A549 (cell line): ENCODE measurements around the gene HMG20B. TPM values are rescaled to one million over a fixed set of nuclear protein-coding genes. Genes with fewer than 3 reads are reported as not detected.

Source experiments
- ATAC-seq, 2 experiments: fragments of 200-7000 bp in 1 of 2; fragments of >200 bp in 1 of 2; cut with Nextera tagmentation in 1 of 2; cut with Tn5 transposase in 1 of 2; 3 replicates each; pipeline versions ENCODE4 v1.8.0 to v1.9.1; 2018 to 2020; ENCODE audit warnings: mild to moderate bottlenecking in 1 of 2, moderate library complexity in 1 of 2
- CTCF ChIA-PET: fragments of 300-600 bp; sonication (Branson Sonifier 250); formaldehyde crosslinking; extraction: SDS; loops from one replicate; lab custom pipeline; 2021; ENCODE audit warnings: antibody characterized with exemption, inconsistent platforms; lab: Yijun Ruan, JAX
- POLR2A ChIA-PET: fragments of 350-600 bp; formaldehyde crosslinking; extraction: SDS; loops from one replicate; lab custom pipeline; 2021; ENCODE audit warnings: antibody characterized with exemption, inconsistent platforms; lab: Yijun Ruan, JAX
- DNase-seq, 2 experiments: peaks; one replicate each; pipeline versions ENCODE4 v3.0.0 to v3.0.0-alpha.2; 2011 to 2016; ENCODE audit warnings: low read depth in 1 of 2, low spot score in 1 of 2
- FAIRE-seq: peaks from 2 replicates; lab custom pipeline; 2011; peaks lifted over from hg19 to GRCh38; lab: Jason Lieb, UNC
- H3K27ac ChIP-seq, 2 experiments: fragments of >200 bp; sonication (Bioruptor Twin); formaldehyde crosslinking; 3 replicates each; pipeline ENCODE4 v1.5.1; 2016 to 2017
- H3K4me1 ChIP-seq: fragments of >200 bp; sonication (Bioruptor Twin); formaldehyde crosslinking; 3 replicates; pipeline ENCODE4 v1.6.1; 2016
- H3K4me2 ChIP-seq: fragments of >200 bp; sonication (Bioruptor Twin); formaldehyde crosslinking; 3 replicates; pipeline ENCODE4 v1.6.1; 2016
- H3K4me3 ChIP-seq: fragments of >200 bp; sonication (Bioruptor Twin); formaldehyde crosslinking; 3 replicates; pipeline ENCODE4 v1.5.1; 2016
- H3K9me3 ChIP-seq: fragments of >200 bp; sonication (Bioruptor Twin); formaldehyde crosslinking; 3 replicates; pipeline ENCODE4 v1.6.1; 2016
- CBX2 ChIP-seq: fragments of 200-600 bp; sonication (generic); IDR thresholded peaks from 2 replicates; pipeline ENCODE4 v1.6.1; 2016; ENCODE audit warnings: low read depth, mild to moderate bottlenecking, borderline replicate concordance
- CBX8 ChIP-seq: fragments of 200-600 bp; sonication (generic); IDR thresholded peaks from 2 replicates; pipeline ENCODE4 v1.6.1; 2016
- CHD2 ChIP-seq: fragments of 150-350 bp; IDR thresholded peaks from 2 replicates; pipeline ENCODE4 v1.6.1; 2014; ENCODE audit warnings: low read length; ENCODE audit not compliant: partially characterized antibody
- CTCF ChIP-seq: fragments of >200 bp; sonication (Bioruptor Twin); formaldehyde crosslinking; IDR thresholded peaks from 3 replicates; pipeline ENCODE4 v1.5.1; 2016
- EHMT2 ChIP-seq: fragments of 200-600 bp; sonication (generic); IDR thresholded peaks from 2 replicates; pipeline ENCODE4 v1.6.1; 2016; ENCODE audit warnings: antibody characterized with exemption, low read depth, mild to moderate bottlenecking, moderate library complexity
- EP300 ChIP-seq, 2 experiments: fragments of >200 bp; sonication (Bioruptor Twin); formaldehyde crosslinking; IDR thresholded peaks; 2 replicates in 1 of 2; 3 replicates in 1 of 2; pipeline ENCODE4 v1.6.1; 2016 to 2017
- ESRRA ChIP-seq: fragments of 150-350 bp; IDR thresholded peaks from 2 replicates; pipeline ENCODE4 v1.6.1; 2014; ENCODE audit warnings: mild to moderate bottlenecking, low read length, borderline replicate concordance
- FOSB ChIP-seq: fragments of 250-450 bp; sonication (Bioruptor Pico); IDR thresholded peaks from 2 replicates; pipeline ENCODE4 v1.5.0; 2020; ENCODE audit warnings: mild to moderate bottlenecking, moderate library complexity
- FOSL2 ChIP-seq, 2 experiments: fragments of 450-650 bp in 1 of 2; fragments of >200 bp in 1 of 2; sonication (Bioruptor Twin) in 1 of 2; formaldehyde crosslinking; IDR thresholded peaks; 2 replicates each; pipeline versions ENCODE4 v1.5.0 to v1.6.1; 2016 to 2020; ENCODE audit warnings: mild to moderate bottlenecking in 1 of 2, moderate library complexity in 1 of 2
- GATA3 ChIP-seq: IDR thresholded peaks from 2 replicates; pipeline ENCODE4 v1.6.1; 2012; ENCODE audit warnings: borderline replicate concordance
- HDAC2 ChIP-seq: fragments of 200-600 bp; sonication (generic); IDR thresholded peaks from 2 replicates; pipeline ENCODE4 v1.6.1; 2016
- HES2 ChIP-seq: fragments of >200 bp; sonication (Bioruptor Twin); formaldehyde crosslinking; IDR thresholded peaks from 2 replicates; pipeline ENCODE4 v1.6.1; 2016
- HEYL ChIP-seq: fragments of 250-450 bp; sonication (Bioruptor Pico); IDR thresholded peaks from 2 replicates; pipeline ENCODE4 v1.8.0; 2021; ENCODE audit warnings: mild to moderate bottlenecking, moderate library complexity
- HOXA7 ChIP-seq: fragments of 250-450 bp; sonication (Bioruptor Pico); IDR thresholded peaks from 2 replicates; pipeline ENCODE4 v1.5.0; 2020; ENCODE audit warnings: mild to moderate bottlenecking, moderate library complexity
- HOXB13 ChIP-seq: fragments of 250-450 bp; sonication (Bioruptor Pico); IDR thresholded peaks from 2 replicates; pipeline ENCODE4 v1.5.0; 2020; ENCODE audit warnings: low read depth, mild to moderate bottlenecking, moderate library complexity
- HOXB5 ChIP-seq: fragments of 250-450 bp; sonication (Bioruptor Pico); IDR thresholded peaks from 2 replicates; pipeline ENCODE4 v1.5.0; 2020; ENCODE audit warnings: mild to moderate bottlenecking, moderate library complexity
- JUNB ChIP-seq: fragments of >200 bp; sonication (Bioruptor Twin); formaldehyde crosslinking; IDR thresholded peaks from 2 replicates; pipeline ENCODE4 v1.6.1; 2016
- MAFK ChIP-seq: fragments of 450-650 bp; IDR thresholded peaks from 2 replicates; pipeline ENCODE4 v1.6.1; 2014; ENCODE audit not compliant: partially characterized antibody
- MAX ChIP-seq: IDR thresholded peaks from 2 replicates; pipeline ENCODE4 v1.6.1; 2012
- NPAS2 ChIP-seq: fragments of 250-450 bp; sonication (Bioruptor Pico); IDR thresholded peaks from 2 replicates; pipeline ENCODE4 v1.8.0; 2022; ENCODE audit warnings: mild to moderate bottlenecking, moderate library complexity, borderline replicate concordance
- NR3C1 ChIP-seq: fragments of >200 bp; sonication (Bioruptor Twin); formaldehyde crosslinking; IDR thresholded peaks from 3 replicates; pipeline ENCODE4 v1.6.1; 2017
- POLR2A ChIP-seq: IDR thresholded peaks from 2 replicates; pipeline ENCODE4 v1.6.1; 2012; ENCODE audit warnings: mild to moderate bottlenecking, low read length
- POLR2AphosphoS2 ChIP-seq: conservative IDR thresholded peaks from 2 replicates; pipeline ENCODE4 v1.6.1; 2012; ENCODE audit warnings: low read length, improper control_type of control experiment, inconsistent platforms
- RCOR1 ChIP-seq: fragments of 150-350 bp; IDR thresholded peaks from 2 replicates; pipeline ENCODE4 v1.6.1; 2014; ENCODE audit warnings: antibody characterized with exemption, low read length, low read depth
- SMC3 ChIP-seq: fragments of >200 bp; sonication (Bioruptor Twin); formaldehyde crosslinking; IDR thresholded peaks from 3 replicates; pipeline ENCODE4 v1.6.1; 2018; ENCODE audit warnings: inconsistent platforms
- SREBF2 ChIP-seq: fragments of 450-650 bp; IDR thresholded peaks from 2 replicates; pipeline ENCODE4 v1.6.1; 2014; ENCODE audit warnings: mild to moderate bottlenecking, moderate library complexity
- TFCP2L1 ChIP-seq: fragments of 250-450 bp; sonication (Bioruptor Pico); IDR thresholded peaks from 2 replicates; pipeline ENCODE4 v1.5.0; 2021; ENCODE audit warnings: mild to moderate bottlenecking
- USF2 ChIP-seq: fragments of 450-650 bp; IDR thresholded peaks from 2 replicates; pipeline ENCODE4 v1.6.1; 2014; ENCODE audit warnings: antibody characterized with exemption
- ZNF302 ChIP-seq: fragments of 250-450 bp; sonication (Bioruptor Pico); IDR thresholded peaks from 2 replicates; pipeline ENCODE4 v1.9.0; 2021; ENCODE audit warnings: inconsistent platforms, mild to moderate bottlenecking, moderate library complexity
- WGBS: methylation state at CpG from one replicate; pipeline ENCODE4 v1.1.6; 2017; ENCODE audit errors: missing lambda C conversion rate; 5-methylcytosine and 5-hydroxymethylcytosine counted together
- polyA plus RNA-seq, 4 experiments: library from polyadenylated mRNA; depleted of rRNA in 3 of 4; stranded (reverse); fragments of >200 nt; fragmentation: RNase III in 1 of 4; extraction: RNeasy Plus Mini Kit Qiagen cat#74134 plus additional on column Dnase treatment in 1 of 4; gene quantifications; 2 replicates in 3 of 4; 3 replicates in 1 of 4; pipeline ENCODE4 v1.2.3, GENCODE V29; 2011 to 2017

HMG20B gene
- polyA plus RNA-seq, 2 of the 4 experiments (the other 2 are of a cell fraction) = 24.2 to 47.1 TPM

- Histone ChIP-seq H3K4me1 (peaks cover 19% of the 10 kb centered on the region), H3K4me2 (peak overlapping the region; percentile 84), H3K27ac (peak overlapping the region; percentile 72 to 91), H3K4me3 (peak overlapping the region; percentile 40), H3K9me3 (no peaks in the 10 kb centered on the region)
- 73% methylated on average over 2 of the region's 35 CpGs for WGBS
- POLR2A ChIA-PET = no interaction called here
- DNase-seq (no peak), ATAC-seq (peak; percentile 31 to 62; a peak in 4 of 6 replicates), FAIRE-seq (no peak)
- TF ChIP-seq EP300 (IDR thresholded peaks at IDR 0.05) (no peak), SMC3 (no peak), NR3C1 (no peak), CBX8 (no peak), CBX2 (no peak), HEYL (CRISPR knock-in tag) (no peak), HOXB5 (CRISPR knock-in tag) (no peak), HDAC2 (no peak), SREBF2 (no peak), CHD2 (no peak), GATA3 (no peak), USF2 (no peak), RCOR1 (no peak), CTCF (no peak), NPAS2 (no peak)
- CTCF ChIA-PET = no interaction called here
Observed at GRCh38 chr19:3606174-3606689, 33.5 kb downstream of the HMG20B start.

GRCh38 chr19:3606690-3607289 is 34.0 kb downstream of the HMG20B start, which contains the start of gene TBXA2R:
Gene TBXA2R (minus strand): TSS chr19:3606875. CDS start chr19:3600634, 6,241 bp downstream.
- peak within 1 kb of the TSS; percentile 40 for H3K4me3 ChIP-seq
- peak within 1 kb of the TSS; percentile 84 for H3K4me2 ChIP-seq
- peaks cover 19% of the 10 kb centered on the region for H3K4me1 ChIP-seq
- 0% methylated on average over 4 of the region's 46 CpGs for WGBS
- ChIA-PET POLR2A (no interaction called here), CTCF (no interaction called here)
- ATAC-seq (peak; percentile 77 to 89), FAIRE-seq (no peak)
- TF ChIP-seq MAX = peak; percentile 29; the same call in 1 of the 2 replicates
- no peak for TF ChIP-seq EHMT2
- TF ChIP-seq, all 56 proteins: peak for 1
- no peaks in the 10 kb centered on the region for H3K9me3 ChIP-seq
- peak; percentile 51 to 70 for DNase-seq
- peak within 1 kb of the TSS; percentile 72 to 91 for H3K27ac ChIP-seq

- Histone ChIP-seq H3K4me1 (peaks cover 19% of the 10 kb centered on the region), H3K9me3 (no peaks in the 10 kb centered on the region), H3K4me2 (peak overlapping the region; percentile 84)
- WGBS = 59% methylated on average over 22 of the region's 22 CpGs
- ATAC-seq = peak; percentile 5 to 8; a peak in 4 of 6 replicates
- CTCF ChIA-PET = interaction anchor here (0.8 to 2.1 kb wide), 5 partner anchors 11 to 66 kb away, joined by 3 to 10 read pairs (median 3); no protein-coding TSS in a partner anchor
- POLR2A ChIA-PET = interaction anchor here (0.6 kb wide), 1 partner anchor 61 kb away, joined by 3 read pairs; no protein-coding TSS in a partner anchor
- TF ChIP-seq POLR2A = no peak
- no peak for TF ChIP-seq FOSL2 (IDR thresholded peaks at IDR 0.05)
- no peak for TF ChIP-seq FOSL2 (CRISPR knock-in tag; IDR thresholded peaks at IDR 0.05)
- no peak for TF ChIP-seq POLR2AphosphoS2
- no peak for TF ChIP-seq HEYL (CRISPR knock-in tag)
- TF ChIP-seq HES2 = no peak
- TF ChIP-seq ZNF302 (CRISPR knock-in tag) = no peak
- no peak for TF ChIP-seq ESRRA
- no peak for TF ChIP-seq HOXB13 (CRISPR knock-in tag)
- TF ChIP-seq MAFK = no peak
- no peak for TF ChIP-seq NPAS2
- no peak for TF ChIP-seq FOSB (CRISPR knock-in tag)
- TF ChIP-seq HOXA7 (CRISPR knock-in tag) = no peak
- TF ChIP-seq JUNB = no peak
- no peak for TF ChIP-seq SREBF2
- TF ChIP-seq TFCP2L1 (CRISPR knock-in tag) = no peak
- TF ChIP-seq CBX8 = no peak
- TF ChIP-seq, all 56 proteins: peak for 0
- Histone ChIP-seq H3K4me3 (peak overlapping the region; percentile 40; the same call in 2 of the 3 replicates), H3K27ac (peak overlapping the region; percentile 72 to 91)
- no peak for FAIRE-seq
- no peak for DNase-seq
Observed at GRCh38 chr19:3607303-3608078, 34.7 kb downstream of the HMG20B start.
